GM23338 (cell line): Measurements from ENCODE around the gene PLPP2. TPM values are rescaled to one million over a fixed set of nuclear protein-coding genes. Genes with fewer than 3 reads are reported as not detected.

ENCODE experiments used
- ATAC-seq: fragments of 200-7000 bp; cut with Tn5 transposase; 3 replicates; pipeline ENCODE4 v1.9.1; 2020
- DNase-seq: peaks from one replicate; pipeline ENCODE4 v3.0.0-alpha.2; 2015; ENCODE audit warnings: low spot score
- H2AFZ ChIP-seq: fragments of 200-600 bp; sonication (generic); 2 replicates; pipeline ENCODE4 v1.8.0; 2016; ENCODE audit warnings: antibody characterized with exemption, mild to moderate bottlenecking, moderate library complexity
- H3F3A ChIP-seq: fragments of 200-600 bp; sonication (generic); replicated peaks from 2 replicates; pipeline ENCODE4 v1.8.0; 2017; ENCODE audit warnings: antibody characterized with exemption, mixed run types, low read depth
- H3K27ac ChIP-seq: fragments of 200-600 bp; sonication (generic); 2 replicates; pipeline ENCODE4 v1.6.1; 2016; ENCODE audit warnings: low read depth
- H3K27me3 ChIP-seq: fragments of 200-600 bp; sonication (generic); 2 replicates; pipeline ENCODE4 v1.8.0; 2016; ENCODE audit warnings: mild to moderate bottlenecking, mixed run types, moderate library complexity; ENCODE audit not compliant: insufficient read depth
- H3K36me3 ChIP-seq: fragments of 200-600 bp; sonication (generic); 2 replicates; pipeline ENCODE4 v1.8.0; 2016; ENCODE audit warnings: mild to moderate bottlenecking; ENCODE audit not compliant: insufficient read depth
- H3K4me1 ChIP-seq: fragments of 200-600 bp; sonication (generic); 2 replicates; pipeline ENCODE4 v1.8.0; 2016; ENCODE audit warnings: mild to moderate bottlenecking, moderate library complexity; ENCODE audit not compliant: insufficient read depth
- H3K4me2 ChIP-seq: fragments of 200-600 bp; sonication (generic); 2 replicates; pipeline ENCODE4 v1.7.1; 2017; ENCODE audit warnings: mixed run types
- H3K4me3 ChIP-seq: fragments of 200-600 bp; sonication (generic); 2 replicates; pipeline ENCODE4 v1.6.1; 2016; ENCODE audit warnings: mixed run types
- H3K79me2 ChIP-seq: fragments of 200-600 bp; sonication (generic); replicated peaks from 2 replicates; pipeline ENCODE4 v1.8.0; 2017; ENCODE audit warnings: mild to moderate bottlenecking; ENCODE audit not compliant: insufficient read depth
- H3K9me2 ChIP-seq: fragments of 200-600 bp; sonication (generic); 2 replicates; pipeline ENCODE4 v1.8.0; 2017; ENCODE audit not compliant: insufficient read depth
- H4K20me1 ChIP-seq: fragments of 200-600 bp; sonication (generic); replicated peaks from 2 replicates; pipeline ENCODE4 v1.8.0; 2017; ENCODE audit warnings: mild to moderate bottlenecking; ENCODE audit not compliant: insufficient read depth
- H3K27ac Mint-ChIP-seq: 2 replicates; pipeline ENCODE4 v1.8.0; 2020; ENCODE audit warnings: inconsistent platforms, mild to moderate bottlenecking, moderate library complexity, mixed read lengths
- H3K27me3 Mint-ChIP-seq: 3 replicates; pipeline ENCODE4 v1.8.0; 2022; ENCODE audit warnings: low read depth, mild to moderate bottlenecking, moderate library complexity, mixed read lengths, inconsistent platforms; ENCODE audit not compliant: insufficient read depth, poor library complexity
- H3K36me3 Mint-ChIP-seq: 3 replicates; pipeline ENCODE4 v1.8.0; 2021; ENCODE audit warnings: low read depth, mild to moderate bottlenecking, inconsistent platforms, moderate library complexity, mixed read lengths
- H3K4me1 Mint-ChIP-seq: 3 replicates; pipeline ENCODE4 v1.8.0; 2020; ENCODE audit warnings: mild to moderate bottlenecking, inconsistent platforms, mixed read lengths
- H3K4me3 Mint-ChIP-seq: 3 replicates; pipeline ENCODE4 v1.8.0; 2021; ENCODE audit warnings: moderate library complexity, mild to moderate bottlenecking, inconsistent platforms, mixed read lengths
- H3K9me3 Mint-ChIP-seq: 3 replicates; pipeline ENCODE4 v1.8.0; 2020; ENCODE audit warnings: moderate library complexity, mild to moderate bottlenecking, inconsistent platforms, mixed read lengths
- CREB1 ChIP-seq: fragments of 250-450 bp; sonication (Bioruptor Pico); IDR thresholded peaks from 2 replicates; pipeline ENCODE4 v1.5.0; 2020; ENCODE audit warnings: low read depth, mild to moderate bottlenecking, moderate library complexity
- EZH2phosphoT487 ChIP-seq: fragments of 200-600 bp; sonication (generic); IDR thresholded peaks from one replicate; pipeline ENCODE4 v1.8.1; 2018; ENCODE audit warnings: antibody characterized with exemption; ENCODE audit not compliant: unreplicated experiment
- JUNB ChIP-seq: IDR thresholded peaks from one replicate; pipeline ENCODE4 v1.6.1; 2016; ENCODE audit warnings: antibody characterized with exemption; ENCODE audit not compliant: unreplicated experiment
- NANOG ChIP-seq: IDR thresholded peaks from 2 replicates; pipeline ENCODE4 v1.6.1; 2016; ENCODE audit warnings: antibody characterized with exemption, borderline replicate concordance
- STAT1 ChIP-seq: IDR thresholded peaks from one replicate; pipeline ENCODE4 v1.6.1; 2016; ENCODE audit warnings: antibody characterized with exemption; ENCODE audit not compliant: unreplicated experiment
- polyA plus RNA-seq: library from polyadenylated mRNA; unstranded; fragments of >200 nt; fragmentation: Nextera tagmentation; extraction: Ambion mirVana; gene quantifications from 2 replicates; pipeline ENCODE4 v1.2.1, GENCODE V29; 2016
- total RNA-seq: library from RNA; depleted of rRNA; stranded (reverse); fragments of >200 nt; shearing (Covaris generic); gene quantifications from 2 replicates; pipeline ENCODE4 v1.2.3, GENCODE V29; 2014
- TF ChIP-seq, protein P1 (sequence below): fragments of 250-450 bp; sonication (Bioruptor Pico); IDR thresholded peaks from 2 replicates; pipeline ENCODE4 v1.5.0; 2020; ENCODE audit warnings: mild to moderate bottlenecking, moderate library complexity

PLPP2 gene
- total and polyA plus RNA-seq, 2 experiments from 2014 or later, result 58.3 to 82.6 TPM

DNA sequence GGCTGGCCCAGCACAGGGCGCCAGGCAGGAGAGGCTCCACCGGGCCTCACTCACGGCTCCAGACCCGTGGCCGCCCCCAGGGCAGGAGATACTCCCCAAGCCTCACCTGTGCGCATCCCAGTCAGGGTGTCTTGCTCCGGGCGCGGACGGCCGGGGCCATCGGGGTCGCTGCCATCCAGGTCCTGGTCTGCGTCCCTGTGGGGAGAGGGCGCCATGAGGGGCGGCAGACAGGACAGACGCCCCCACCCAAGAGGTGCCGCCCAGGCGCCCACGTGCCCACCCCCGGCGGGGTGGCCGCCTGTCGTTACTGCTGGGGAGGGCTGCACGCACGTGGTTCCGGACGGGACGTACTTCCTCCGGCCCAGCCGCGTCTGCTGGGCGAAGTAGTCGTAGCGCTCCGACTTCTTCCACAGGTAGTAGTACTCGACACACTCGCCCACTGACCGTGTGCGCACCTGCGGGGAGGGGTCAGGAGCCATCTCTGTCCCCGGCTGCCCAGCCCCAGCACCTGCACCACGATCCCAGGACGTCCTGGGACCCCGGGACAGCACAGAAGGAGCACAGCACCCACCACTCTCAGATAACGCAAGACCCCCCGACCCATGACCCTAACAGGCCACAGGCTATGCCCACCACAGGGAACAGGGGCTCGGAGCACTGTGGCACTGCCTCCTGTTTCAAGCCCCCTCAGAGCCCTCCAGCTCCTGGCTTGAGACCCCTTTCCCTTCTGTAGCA, 17.4 kb upstream of the PLPP2 start (continued):
- TF ChIP-seq, protein P1, sequence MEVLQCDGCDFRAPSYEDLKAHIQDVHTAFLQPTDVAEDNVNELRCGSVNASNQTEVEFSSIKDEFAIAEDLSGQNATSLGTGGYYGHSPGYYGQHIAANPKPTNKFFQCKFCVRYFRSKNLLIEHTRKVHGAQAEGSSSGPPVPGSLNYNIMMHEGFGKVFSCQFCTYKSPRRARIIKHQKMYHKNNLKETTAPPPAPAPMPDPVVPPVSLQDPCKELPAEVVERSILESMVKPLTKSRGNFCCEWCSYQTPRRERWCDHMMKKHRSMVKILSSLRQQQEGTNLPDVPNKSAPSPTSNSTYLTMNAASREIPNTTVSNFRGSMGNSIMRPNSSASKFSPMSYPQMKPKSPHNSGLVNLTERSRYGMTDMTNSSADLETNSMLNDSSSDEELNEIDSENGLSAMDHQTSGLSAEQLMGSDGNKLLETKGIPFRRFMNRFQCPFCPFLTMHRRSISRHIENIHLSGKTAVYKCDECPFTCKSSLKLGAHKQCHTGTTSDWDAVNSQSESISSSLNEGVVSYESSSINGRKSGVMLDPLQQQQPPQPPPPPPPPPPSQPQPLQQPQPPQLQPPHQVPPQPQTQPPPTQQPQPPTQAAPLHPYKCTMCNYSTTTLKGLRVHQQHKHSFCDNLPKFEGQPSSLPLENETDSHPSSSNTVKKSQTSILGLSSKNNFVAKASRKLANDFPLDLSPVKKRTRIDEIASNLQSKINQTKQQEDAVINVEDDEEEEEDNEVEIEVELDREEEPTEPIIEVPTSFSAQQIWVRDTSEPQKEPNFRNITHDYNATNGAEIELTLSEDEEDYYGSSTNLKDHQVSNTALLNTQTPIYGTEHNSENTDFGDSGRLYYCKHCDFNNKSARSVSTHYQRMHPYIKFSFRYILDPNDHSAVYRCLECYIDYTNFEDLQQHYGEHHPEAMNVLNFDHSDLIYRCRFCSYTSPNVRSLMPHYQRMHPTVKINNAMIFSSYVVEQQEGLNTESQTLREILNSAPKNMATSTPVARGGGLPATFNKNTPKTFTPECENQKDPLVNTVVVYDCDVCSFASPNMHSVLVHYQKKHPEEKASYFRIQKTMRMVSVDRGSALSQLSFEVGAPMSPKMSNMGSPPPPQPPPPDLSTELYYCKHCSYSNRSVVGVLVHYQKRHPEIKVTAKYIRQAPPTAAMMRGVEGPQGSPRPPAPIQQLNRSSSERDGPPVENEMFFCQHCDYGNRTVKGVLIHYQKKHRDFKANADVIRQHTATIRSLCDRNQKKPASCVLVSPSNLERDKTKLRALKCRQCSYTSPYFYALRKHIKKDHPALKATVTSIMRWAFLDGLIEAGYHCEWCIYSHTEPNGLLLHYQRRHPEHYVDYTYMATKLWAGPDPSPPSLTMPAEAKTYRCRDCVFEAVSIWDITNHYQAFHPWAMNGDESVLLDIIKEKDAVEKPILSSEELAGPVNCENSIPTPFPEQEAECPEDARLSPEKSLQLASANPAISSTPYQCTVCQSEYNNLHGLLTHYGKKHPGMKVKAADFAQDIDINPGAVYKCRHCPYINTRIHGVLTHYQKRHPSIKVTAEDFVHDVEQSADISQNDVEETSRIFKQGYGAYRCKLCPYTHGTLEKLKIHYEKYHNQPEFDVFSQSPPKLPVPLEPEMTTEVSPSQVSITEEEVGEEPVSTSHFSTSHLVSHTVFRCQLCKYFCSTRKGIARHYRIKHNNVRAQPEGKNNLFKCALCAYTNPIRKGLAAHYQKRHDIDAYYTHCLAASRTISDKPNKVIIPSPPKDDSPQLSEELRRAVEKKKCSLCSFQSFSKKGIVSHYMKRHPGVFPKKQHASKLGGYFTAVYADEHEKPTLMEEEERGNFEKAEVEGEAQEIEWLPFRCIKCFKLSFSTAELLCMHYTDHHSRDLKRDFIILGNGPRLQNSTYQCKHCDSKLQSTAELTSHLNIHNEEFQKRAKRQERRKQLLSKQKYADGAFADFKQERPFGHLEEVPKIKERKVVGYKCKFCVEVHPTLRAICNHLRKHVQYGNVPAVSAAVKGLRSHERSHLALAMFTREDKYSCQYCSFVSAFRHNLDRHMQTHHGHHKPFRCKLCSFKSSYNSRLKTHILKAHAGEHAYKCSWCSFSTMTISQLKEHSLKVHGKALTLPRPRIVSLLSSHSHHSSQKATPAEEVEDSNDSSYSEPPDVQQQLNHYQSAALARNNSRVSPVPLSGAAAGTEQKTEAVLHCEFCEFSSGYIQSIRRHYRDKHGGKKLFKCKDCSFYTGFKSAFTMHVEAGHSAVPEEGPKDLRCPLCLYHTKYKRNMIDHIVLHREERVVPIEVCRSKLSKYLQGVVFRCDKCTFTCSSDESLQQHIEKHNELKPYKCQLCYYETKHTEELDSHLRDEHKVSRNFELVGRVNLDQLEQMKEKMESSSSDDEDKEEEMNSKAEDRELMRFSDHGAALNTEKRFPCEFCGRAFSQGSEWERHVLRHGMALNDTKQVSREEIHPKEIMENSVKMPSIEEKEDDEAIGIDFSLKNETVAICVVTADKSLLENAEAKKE (CRISPR knock-in tag), result no peak
- TF ChIP-seq EZH2phosphoT487, result no peak
- no peak for TF ChIP-seq CREB1 (CRISPR knock-in tag)

- no peak for ATAC-seq
- no peak overlapping the region for H2AFZ ChIP-seq
- no peaks in the 10 kb centered on the region for H3K27me3 ChIP-seq
- H3K36me3 ChIP-seq, result no peaks in the 10 kb centered on the region; the same call in 1 of the 2 replicates
- H3K9me2 ChIP-seq, result no peaks in the 10 kb centered on the region
- H3K4me3 ChIP-seq, result no peak overlapping the region
- DNase-seq, result no peak
- no peaks in the 10 kb centered on the region; the same call in 2 of the 3 replicates for H3K9me3 Mint-ChIP-seq
- H3K36me3 Mint-ChIP-seq, result peaks cover 51% of the 10 kb centered on the region
- no peaks in the 10 kb centered on the region for H3K4me1 ChIP-seq
- no peak overlapping the region for H3K4me3 Mint-ChIP-seq
- H3K4me1 Mint-ChIP-seq, result no peaks in the 10 kb centered on the region
- H3K27me3 Mint-ChIP-seq, result no peaks in the 10 kb centered on the region
- H3K27ac ChIP-seq, result no peak overlapping the region
- 0 out of 2 replicates have a peak, but pooled peaks cover 4% of the 10 kb centered on the region for H3K79me2 ChIP-seq
- H3K27ac Mint-ChIP-seq, result no peak overlapping the region
- H4K20me1 ChIP-seq, result no peaks in the 10 kb centered on the region
- no peak overlapping the region for H3K4me2 ChIP-seq
- H3F3A ChIP-seq, result no peaks in the 10 kb centered on the region
- TF ChIP-seq, protein P1 (CRISPR knock-in tag), result no peak
- no peak for TF ChIP-seq STAT1
- no peak for TF ChIP-seq JUNB
- no peak for TF ChIP-seq NANOG
- TF ChIP-seq CREB1 (CRISPR knock-in tag), result no peak
- TF ChIP-seq EZH2phosphoT487, result no peak
Measured at GRCh38 chr19:307793-308420, 16.7 kb upstream of the PLPP2 start.
